A673 (cell line): ENCODE data around the gene LDLRAD3. TPM values are rescaled to one million over a fixed set of nuclear protein-coding genes. Genes with fewer than 3 reads are reported as not detected.

ENCODE experiments used
- BruUV-seq: library from RNA; stranded (reverse); fragments of 400-500 nt; replicated peaks from 2 replicates; lab custom pipeline; 2021; lab: Mats Ljungman, UMichigan
- CTCF ChIA-PET: fragments of 300-600 bp; sonication (Branson Sonifier 250); formaldehyde crosslinking; loops from one replicate; lab custom pipeline; 2022; ENCODE audit warnings: antibody characterized with exemption; lab: Charles Lee
- POLR2A ChIA-PET: fragments of 300-600 bp; sonication (Branson Sonifier 250); formaldehyde crosslinking; loops from one replicate; lab custom pipeline; 2022; ENCODE audit warnings: antibody characterized with exemption; ENCODE audit not compliant: low non-redundant PET; lab: Charles Lee
- DNase-seq: peaks from one replicate; pipeline ENCODE4 v3.0.0-alpha.2; 2015; ENCODE audit warnings: low spot score
- H3K27ac ChIP-seq: fragments of 200-600 bp; sonication (generic); 2 replicates; pipeline ENCODE4 v1.5.1; 2016; ENCODE audit warnings: mixed run types, low read depth, mild to moderate bottlenecking, mixed read lengths, antibody characterized with exemption, low read length; ENCODE audit not compliant: poor library complexity, severe bottlenecking
- H3K27me3 ChIP-seq: fragments of 200-600 bp; sonication (generic); replicated peaks from 2 replicates; pipeline ENCODE4 v1.6.1; 2017; ENCODE audit warnings: mixed run types, low read depth, mild to moderate bottlenecking, mixed read lengths, antibody characterized with exemption, low read length; ENCODE audit not compliant: insufficient read depth, poor library complexity
- H3K36me3 ChIP-seq: fragments of 200-600 bp; sonication (generic); 2 replicates; pipeline ENCODE4 v1.6.1; 2016; ENCODE audit warnings: mixed run types, mild to moderate bottlenecking, mixed read lengths, antibody characterized with exemption, low read length; ENCODE audit not compliant: insufficient read depth, poor library complexity, severe bottlenecking
- H3K4me1 ChIP-seq: fragments of 200-600 bp; sonication (generic); 2 replicates; pipeline ENCODE4 v1.6.1; 2017; ENCODE audit warnings: mixed run types, mild to moderate bottlenecking, mixed read lengths, antibody characterized with exemption, low read length; ENCODE audit not compliant: insufficient read depth, poor library complexity, severe bottlenecking
- H3K4me3 ChIP-seq: fragments of 200-600 bp; sonication (generic); 2 replicates; pipeline ENCODE4 v1.5.1; 2016; ENCODE audit warnings: low read depth, mixed run types, mild to moderate bottlenecking, mixed read lengths, low read length; ENCODE audit not compliant: poor library complexity, severe bottlenecking
- H3K9me3 ChIP-seq: fragments of 200-600 bp; sonication (generic); 2 replicates; pipeline ENCODE4 v1.6.1; 2016; ENCODE audit warnings: mixed run types, low read depth, mild to moderate bottlenecking, mixed read lengths, antibody characterized with exemption, low read length; ENCODE audit not compliant: poor library complexity, severe bottlenecking
- EZH2 ChIP-seq: fragments of 200-600 bp; sonication (generic); IDR thresholded peaks from 2 replicates; pipeline ENCODE4 v1.6.1; 2017; ENCODE audit warnings: borderline replicate concordance, low read depth, mild to moderate bottlenecking, mixed read lengths, antibody characterized with exemption, low read length; ENCODE audit not compliant: poor library complexity, severe bottlenecking
- intact Hi-C: fragments of 100-400 bp; cut with micrococcal nuclease; formaldehyde crosslinking; loops from one replicate; pipeline ENCODE4 v1.10.0; 2022; ENCODE audit not compliant: unreplicated experiment
- total RNA-seq: library from RNA; stranded (reverse); gene quantifications from 2 replicates; pipeline ENCODE4 v1.2.3, GENCODE V29; 2021
- TF ChIP-seq, protein P1 (sequence below): fragments of 300-800, 200-600 bp; sonication (generic); conservative IDR thresholded peaks from 2 replicates; pipeline ENCODE4 v1.5.1; 2017; ENCODE audit warnings: low read depth, mild to moderate bottlenecking, antibody characterized with exemption, low read length, moderate library complexity, mixed read lengths

LDLRAD3 gene
- total RNA-seq, 1 experiment from 2014 or later = 13.1 TPM

DNA sequence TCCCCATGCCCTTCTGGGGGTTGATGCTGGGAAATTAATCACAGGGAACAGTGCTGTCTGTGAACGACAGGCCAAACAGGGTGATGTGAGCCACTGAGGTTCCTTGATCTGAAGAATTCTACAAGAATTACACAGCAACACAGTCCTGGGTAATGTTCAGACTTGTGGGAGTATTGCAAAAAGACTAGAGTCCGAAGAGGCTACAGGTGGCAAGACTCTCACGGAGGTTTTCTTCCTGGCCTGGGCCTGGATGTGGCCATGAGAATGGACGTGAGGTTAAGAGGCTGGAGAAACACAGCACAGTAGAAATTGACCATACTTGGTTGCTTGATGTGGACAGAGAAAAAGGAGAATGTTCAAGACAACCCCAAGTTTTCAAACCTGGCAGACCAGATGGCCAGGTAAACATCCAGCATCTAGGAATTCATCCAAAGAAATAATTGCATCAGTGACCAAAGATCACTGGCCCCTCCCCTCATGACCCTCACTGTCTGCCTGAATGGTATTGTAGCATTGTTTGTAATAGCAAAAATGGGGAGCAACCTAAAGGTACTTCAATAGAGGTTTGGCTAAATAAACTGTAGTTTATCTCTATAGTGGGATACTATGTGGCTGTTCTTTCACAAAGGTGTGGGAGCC lies 274.5 kb downstream of the LDLRAD3 start:
- Histone ChIP-seq H3K4me3 (no peak overlapping the region), H3K27me3 (no peaks in the 10 kb centered on the region), H3K9me3 (peaks cover 15% of the 10 kb centered on the region), H3K27ac (no peak overlapping the region), H3K4me1 (no peaks in the 10 kb centered on the region), H3K36me3 (no peaks in the 10 kb centered on the region)
- DNase-seq = no peak
- CTCF ChIA-PET = no interaction called here
- intact Hi-C loops = no loop called here
- POLR2A ChIA-PET = no interaction called here
- TF ChIP-seq EZH2 = no peak
- TF ChIP-seq, protein P1, sequence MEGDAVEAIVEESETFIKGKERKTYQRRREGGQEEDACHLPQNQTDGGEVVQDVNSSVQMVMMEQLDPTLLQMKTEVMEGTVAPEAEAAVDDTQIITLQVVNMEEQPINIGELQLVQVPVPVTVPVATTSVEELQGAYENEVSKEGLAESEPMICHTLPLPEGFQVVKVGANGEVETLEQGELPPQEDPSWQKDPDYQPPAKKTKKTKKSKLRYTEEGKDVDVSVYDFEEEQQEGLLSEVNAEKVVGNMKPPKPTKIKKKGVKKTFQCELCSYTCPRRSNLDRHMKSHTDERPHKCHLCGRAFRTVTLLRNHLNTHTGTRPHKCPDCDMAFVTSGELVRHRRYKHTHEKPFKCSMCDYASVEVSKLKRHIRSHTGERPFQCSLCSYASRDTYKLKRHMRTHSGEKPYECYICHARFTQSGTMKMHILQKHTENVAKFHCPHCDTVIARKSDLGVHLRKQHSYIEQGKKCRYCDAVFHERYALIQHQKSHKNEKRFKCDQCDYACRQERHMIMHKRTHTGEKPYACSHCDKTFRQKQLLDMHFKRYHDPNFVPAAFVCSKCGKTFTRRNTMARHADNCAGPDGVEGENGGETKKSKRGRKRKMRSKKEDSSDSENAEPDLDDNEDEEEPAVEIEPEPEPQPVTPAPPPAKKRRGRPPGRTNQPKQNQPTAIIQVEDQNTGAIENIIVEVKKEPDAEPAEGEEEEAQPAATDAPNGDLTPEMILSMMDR = no peak
- no TSS peak for BruUV-seq

DNA sequence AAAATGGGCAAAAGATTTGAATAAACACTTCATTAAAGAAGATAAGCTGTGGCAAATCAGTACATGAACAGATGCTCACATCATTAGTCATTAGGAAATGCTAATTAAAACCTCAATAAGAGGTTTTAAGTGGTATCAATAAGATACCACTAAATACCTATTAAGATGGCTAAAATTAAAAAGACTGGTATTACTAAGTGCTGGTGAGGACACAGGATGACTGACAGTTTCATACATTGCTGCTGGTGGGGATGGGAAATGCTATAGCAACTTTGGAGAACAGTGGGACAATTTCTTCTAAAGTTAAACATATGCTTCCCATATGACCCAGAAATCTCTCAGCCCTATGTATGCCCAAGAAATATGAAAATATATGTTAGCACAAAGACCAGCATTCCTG lies 276.1 kb downstream of the LDLRAD3 start:
- Histone ChIP-seq H3K27ac (no peak overlapping the region), H3K36me3 (no peaks in the 10 kb centered on the region), H3K4me3 (no peak overlapping the region), H3K27me3 (no peaks in the 10 kb centered on the region), H3K4me1 (no peaks in the 10 kb centered on the region), H3K9me3 (peaks cover 15% of the 10 kb centered on the region)
- POLR2A ChIA-PET = interaction anchor here (0.7 kb wide), 1 partner anchor 10 kb away, joined by 3 read pairs; no protein-coding TSS in a partner anchor
- intact Hi-C loops = no loop called here
- BruUV-seq = no TSS peak
- TF ChIP-seq, protein P1 = no peak
- TF ChIP-seq EZH2 = no peak
- CTCF ChIA-PET = interaction anchor here (0.6 to 1.1 kb wide), 2 partner anchors 39 to 398 kb away, joined by 4 to 7 read pairs; no protein-coding TSS in a partner anchor
- no peak for DNase-seq

DNA sequence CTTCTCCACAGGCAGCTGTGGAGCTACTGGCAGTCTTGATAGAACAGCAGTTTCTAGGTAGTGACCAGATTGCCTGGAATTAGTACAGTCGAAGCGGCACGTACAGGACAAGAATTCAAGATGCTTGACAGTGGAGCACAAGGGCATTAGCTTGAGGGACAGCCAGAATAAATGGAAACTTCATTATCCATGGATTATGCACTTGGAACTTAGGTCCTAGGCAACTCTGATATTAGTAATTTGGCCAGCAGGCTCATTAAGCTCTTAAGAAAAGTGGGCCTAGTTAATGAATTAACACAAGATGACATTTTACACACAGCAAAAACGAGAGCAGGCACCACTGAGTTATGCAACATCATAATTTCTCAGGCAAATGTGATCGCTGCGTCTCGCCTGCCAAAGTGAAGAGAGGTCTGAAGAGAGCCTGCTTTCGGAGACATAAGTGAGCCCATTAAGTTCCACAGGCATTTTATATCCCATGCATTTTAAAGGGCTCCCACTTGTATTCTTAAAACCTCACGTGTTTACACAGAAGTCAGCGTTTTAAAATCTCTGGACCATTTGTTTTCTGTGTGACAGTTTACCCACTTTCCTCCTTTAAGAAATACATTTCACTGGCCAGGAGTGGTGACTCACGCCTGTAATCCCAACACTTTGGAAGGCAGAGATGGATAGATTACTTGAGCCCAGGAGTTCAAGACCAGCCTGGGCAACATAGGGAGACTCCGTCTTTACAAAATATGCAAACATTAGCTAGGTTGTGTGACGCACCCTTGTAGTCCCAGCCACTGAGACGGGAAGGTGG lies 279.2 kb downstream of the LDLRAD3 start:
- H3K9me3 ChIP-seq = peaks cover 15% of the 10 kb centered on the region
- TF ChIP-seq, protein P1 = no peak
- no peak for TF ChIP-seq EZH2
- ChIA-PET CTCF (interaction anchor here (1.0 to 1.1 kb wide), 2 partner anchors 401 kb away, joined by 3 read pairs; no protein-coding TSS in a partner anchor), POLR2A (no interaction called here)
- no peak overlapping the region for H3K27ac ChIP-seq
- H3K4me3 ChIP-seq = no peak overlapping the region
- DNase-seq = no peak
- no peaks in the 10 kb centered on the region for H3K4me1 ChIP-seq
- intact Hi-C loops = no loop called here
- no peaks in the 10 kb centered on the region for H3K27me3 ChIP-seq
- H3K36me3 ChIP-seq = no peaks in the 10 kb centered on the region
- BruUV-seq = no TSS peak
